NT2/D1 (cell line): ENCODE results near the gene MFAP2.

ENCODE experiments used
- SUZ12 ChIP-seq: IDR thresholded peaks from 2 replicates; pipeline ENCODE4 v1.6.1; 2011; ENCODE audit not compliant: insufficient read length, insufficient read depth; ENCODE audit errors: extremely low read depth
- YY1 ChIP-seq: IDR thresholded peaks from 2 replicates; pipeline ENCODE4 v1.6.1; 2011; ENCODE audit not compliant: insufficient read length, insufficient read depth

GRCh38 chr1:16973215-16973614, 7.2 kb downstream of the MFAP2 start:
- TF ChIP-seq YY1 (no peak), SUZ12 (no peak)
